Iris pigment epithelial cell (primary cell): ENCODE data around the gene TFIP11.

Source experiments
- DNase-seq: peaks from one replicate; pipeline ENCODE4 v3.0.0-alpha.2; 2011; ENCODE audit warnings: low read depth

TFIP11 gene

DNA sequence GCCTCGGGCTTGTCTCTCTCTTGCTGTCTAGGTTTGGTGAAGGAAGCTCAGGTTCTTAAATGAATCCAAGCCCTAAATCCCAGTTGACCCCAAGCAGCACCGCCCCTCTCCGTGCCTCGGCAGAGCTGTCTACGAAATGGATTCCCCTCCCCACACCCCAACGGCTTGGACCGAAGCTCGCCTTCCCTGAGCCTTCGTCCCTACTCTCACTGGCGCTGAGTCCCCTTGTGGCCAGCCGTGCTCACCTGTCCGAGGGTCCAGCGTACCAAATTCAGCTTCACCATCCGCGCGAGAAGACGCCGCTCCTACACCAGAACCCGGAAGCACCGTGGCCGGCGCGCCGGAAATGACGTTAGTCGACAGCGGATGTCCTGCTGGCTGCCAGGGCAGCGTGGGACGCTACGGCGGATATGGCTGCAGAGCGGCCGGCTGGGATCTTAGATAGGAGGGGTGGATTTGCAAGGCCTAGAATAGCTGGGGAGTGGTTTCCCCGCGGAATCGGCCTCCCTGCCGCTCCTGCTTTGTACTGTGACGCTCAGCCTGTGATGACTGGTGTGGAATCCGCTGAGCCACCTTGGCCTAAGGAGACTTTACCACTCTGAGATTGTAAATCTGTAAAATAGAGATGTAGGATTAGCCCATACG, at the start of gene TFIP11:
Gene TFIP11, minus strand, starts transcription at position 325 of the 645 bp plus-strand sequence. CDS start 2,201 bp downstream, outside the sequence.
- DNase-seq, result peak; percentile 94

DNA sequence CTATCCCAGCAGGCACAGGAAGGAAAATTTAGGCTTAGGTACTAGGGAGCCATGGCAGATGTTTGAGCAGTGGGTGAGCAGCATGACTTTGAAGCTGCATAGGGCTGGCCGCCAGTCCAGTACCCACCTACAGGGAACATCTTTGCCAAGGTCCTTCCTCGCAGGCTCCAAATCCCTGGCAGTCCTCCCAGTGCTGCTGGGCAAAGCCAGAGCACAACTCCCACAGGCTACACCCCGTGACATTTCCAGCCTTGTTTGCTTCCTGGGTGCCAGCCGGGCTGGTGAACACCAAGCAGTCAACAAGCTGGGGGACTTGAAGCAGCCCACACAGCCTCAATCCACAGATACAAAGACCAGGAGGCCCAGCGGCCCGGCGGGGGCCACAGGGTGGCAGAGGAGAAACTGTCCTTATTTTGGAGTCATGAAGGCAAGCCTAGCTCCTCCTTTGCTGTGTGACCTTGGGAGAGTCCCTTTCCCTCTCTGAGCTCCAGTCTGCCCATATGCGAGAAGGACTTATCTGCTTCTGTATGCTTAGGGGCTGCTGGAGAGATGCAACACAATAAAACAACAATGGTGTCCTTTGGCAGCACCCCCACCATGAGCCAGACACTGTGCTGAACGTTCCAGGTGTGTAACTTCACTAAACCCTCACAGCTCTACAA, 49.6 kb upstream of the TFIP11 start:
- no peak for DNase-seq

DNA sequence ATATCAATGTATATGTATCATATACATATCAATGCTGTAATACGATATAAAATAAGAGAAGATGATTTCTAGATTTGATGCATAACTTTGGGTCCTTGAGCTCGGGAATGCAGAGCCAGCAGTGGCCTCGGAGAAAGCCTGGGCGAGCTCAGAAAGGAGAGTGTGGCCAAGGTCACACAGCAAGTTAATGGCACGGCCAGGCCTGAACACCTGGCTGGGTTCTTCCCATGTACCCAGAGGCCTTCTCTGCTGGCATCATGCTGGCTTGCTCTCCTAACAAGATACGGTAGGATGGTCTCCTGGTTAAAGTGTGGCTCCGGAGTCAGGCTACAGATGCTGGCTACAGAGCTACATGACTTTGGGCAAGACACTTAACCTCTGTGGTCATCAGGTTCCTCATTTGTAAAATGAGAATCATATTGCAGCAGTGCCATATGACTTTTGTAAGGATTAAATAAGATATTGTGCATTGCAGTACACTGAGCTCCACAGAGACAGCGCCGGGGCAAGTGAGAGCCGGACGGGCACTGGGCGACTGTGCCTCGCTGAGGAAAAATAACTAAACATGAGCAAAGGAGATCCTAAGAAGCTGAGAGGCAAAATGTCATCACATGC, 47.8 kb upstream of the TFIP11 start:
- no peak for DNase-seq

GRCh38 chr22:26558248-26558895, 46.1 kb upstream of the TFIP11 start:
- peak; percentile 45 for DNase-seq

DNA sequence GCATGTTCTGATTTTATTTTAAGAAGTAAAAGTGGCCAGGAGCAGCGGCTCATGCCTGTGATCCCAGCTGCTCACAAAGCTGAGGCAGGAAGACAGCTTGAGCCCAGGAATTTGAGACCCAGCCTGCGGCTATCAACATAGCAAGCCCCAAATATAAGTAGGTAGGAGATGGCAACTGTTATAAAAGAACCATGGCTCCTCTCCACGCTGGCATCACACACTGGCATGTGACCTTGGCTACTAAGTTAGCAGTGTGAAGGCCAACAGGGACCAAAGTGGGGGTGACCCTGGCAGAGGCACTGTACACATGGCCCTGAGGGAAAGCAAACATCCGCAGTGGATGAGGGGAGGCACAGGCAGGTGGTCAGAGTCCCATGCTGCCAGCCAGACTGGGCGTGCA, 44.6 kb upstream of the TFIP11 start:
- no peak for DNase-seq

GRCh38 chr22:26555478-26555877, 43.2 kb upstream of the TFIP11 start:
- no peak for DNase-seq

- DNase-seq, result no peak
Measured at GRCh38 chr22:26554956-26555355, 42.7 kb upstream of the TFIP11 start.

GRCh38 chr22:26553056-26553752, 40.9 kb upstream of the TFIP11 start:
- peak; percentile 83 for DNase-seq

DNA sequence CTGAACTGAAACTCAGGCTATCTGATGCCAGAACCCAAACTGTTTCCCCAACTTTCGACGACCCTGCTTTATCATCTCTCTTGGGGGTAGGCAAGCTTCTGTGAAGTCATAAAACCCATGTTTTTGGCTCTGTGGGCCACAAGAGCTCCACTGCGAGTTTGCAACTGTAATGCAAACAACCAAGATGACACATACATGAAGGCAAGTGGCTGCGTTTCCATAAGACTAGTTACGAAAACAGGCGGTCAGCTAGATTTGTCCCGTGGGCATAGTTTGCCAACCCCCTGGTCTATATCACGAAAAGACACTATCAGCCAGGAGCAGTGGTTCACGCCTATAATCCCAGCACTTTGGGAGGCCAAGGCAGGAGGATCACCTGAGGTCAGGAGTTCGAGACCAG, 40.2 kb upstream of the TFIP11 start:
- DNase-seq, result no peak

GRCh38 chr22:26551568-26551967, 39.3 kb upstream of the TFIP11 start:
- no peak for DNase-seq

- peak; percentile 65 for DNase-seq
Measured at GRCh38 chr22:26550498-26551033, 38.3 kb upstream of the TFIP11 start.

DNA sequence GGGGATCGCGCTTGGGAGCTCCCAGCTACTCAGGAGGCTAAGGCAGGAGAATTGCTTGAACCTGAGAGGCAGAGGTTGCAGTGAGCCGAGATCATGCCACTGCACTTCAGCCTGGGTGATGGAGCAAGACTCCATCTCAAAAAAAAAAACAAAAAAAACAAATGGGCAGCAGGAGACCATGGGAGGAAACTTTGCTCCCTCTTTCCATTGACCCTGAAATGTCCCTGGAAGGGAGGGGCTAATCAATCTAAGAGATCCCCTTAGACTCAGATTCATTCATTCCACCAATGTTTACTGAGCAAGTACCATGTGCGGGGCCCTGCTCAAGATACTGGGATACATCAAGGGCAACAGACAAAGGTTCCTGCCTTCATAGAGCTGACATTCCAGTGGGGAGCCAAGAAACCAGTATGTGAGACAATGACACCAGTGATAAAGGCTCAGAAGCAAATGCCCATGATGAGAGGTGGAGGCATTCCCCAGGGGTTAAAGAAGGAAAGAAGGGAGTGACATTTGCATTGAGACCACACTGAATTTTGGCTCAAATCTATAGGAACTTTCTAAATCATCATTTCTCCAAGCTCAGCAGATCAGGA, 37.7 kb upstream of the TFIP11 start:
- DNase-seq, result no peak

DNA sequence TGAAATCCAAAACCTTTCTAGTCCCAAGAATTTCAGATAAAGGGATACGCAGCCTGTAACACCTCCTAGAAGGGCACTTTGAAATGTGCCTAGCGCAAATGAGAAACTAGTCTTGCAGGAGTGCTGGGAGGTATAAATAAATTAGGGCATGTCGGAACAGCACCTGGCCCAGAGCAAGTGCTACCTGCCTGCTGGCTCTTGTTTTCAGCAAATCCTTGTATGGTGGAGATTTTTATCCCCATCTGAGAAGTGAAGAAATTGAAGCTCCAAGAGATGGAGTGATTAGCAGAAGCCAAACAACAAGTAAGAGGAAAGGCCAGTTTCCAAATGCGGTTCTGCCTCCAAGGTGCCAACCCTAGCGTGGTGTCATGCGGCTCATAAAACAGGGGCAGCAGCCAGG, 36.7 kb upstream of the TFIP11 start:
- no peak for DNase-seq

- DNase-seq, result no peak
Measured at GRCh38 chr22:26548303-26548702, 36.0 kb upstream of the TFIP11 start.

- no peak for DNase-seq
Measured at GRCh38 chr22:26547837-26548236, 35.6 kb upstream of the TFIP11 start.

- DNase-seq, result no peak
Measured at GRCh38 chr22:26547426-26547825, 35.2 kb upstream of the TFIP11 start.

DNA sequence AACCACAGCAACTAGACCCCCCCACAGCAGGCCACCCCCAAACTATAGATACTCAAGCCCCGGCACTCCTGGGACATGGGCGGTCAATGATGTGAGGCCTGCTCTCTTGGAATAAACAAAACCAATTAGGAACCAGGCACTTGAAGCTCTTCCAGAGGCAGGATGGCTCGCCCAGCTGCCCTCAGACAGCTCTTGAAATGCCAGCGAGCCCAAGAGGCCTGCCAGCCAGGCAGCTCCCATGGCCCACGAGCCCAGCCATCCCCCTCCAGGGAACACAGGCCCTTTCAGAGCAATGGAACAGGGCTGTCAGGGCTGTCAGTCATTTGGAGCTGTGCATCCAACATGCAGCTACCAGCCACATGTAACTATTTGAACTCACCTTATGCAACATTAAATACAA, 34.0 kb upstream of the TFIP11 start:
- DNase-seq, result no peak

- DNase-seq, result no peak
Measured at GRCh38 chr22:26545827-26546226, 33.6 kb upstream of the TFIP11 start.

DNA sequence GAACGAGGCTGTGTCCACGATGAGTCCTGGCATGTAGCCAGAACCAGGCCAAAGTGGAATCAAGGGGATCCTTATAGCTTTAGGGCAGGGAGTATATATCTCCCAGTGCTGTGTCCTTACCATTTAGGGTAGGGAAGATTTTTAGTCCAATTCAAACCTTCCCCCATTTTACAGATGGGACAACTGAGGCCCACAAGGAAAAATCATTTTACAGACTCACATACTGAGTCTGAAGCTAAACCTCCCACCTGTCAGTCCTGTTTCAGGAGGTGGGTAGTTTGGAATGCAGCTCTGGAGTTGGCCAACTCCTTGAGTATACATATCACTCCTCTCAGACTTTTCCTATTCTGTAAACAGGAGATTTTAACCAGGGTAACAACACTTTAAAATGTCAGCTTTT, 33.1 kb upstream of the TFIP11 start:
- DNase-seq, result no peak

DNA sequence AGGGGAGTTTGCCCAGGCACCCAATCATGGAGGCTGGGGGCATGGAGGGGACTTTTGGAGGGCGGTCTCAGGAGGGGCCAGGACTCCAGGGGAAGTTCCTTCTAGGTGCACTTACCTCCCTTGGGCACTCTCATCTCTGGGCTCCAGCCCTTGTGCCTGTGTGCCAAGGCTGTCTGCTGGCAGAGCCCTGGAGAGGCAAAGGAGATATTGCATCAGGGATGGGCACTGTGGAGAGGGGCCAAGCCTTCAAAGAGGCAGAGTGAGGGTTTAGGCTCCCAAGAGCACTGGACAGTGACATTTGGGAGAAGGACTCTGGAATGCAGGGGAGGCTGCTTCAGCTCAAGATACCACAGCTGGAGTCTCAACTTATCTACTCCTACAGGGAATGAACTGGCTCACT, 32.2 kb upstream of the TFIP11 start:
- no peak for DNase-seq

GRCh38 chr22:26542831-26543230, 30.6 kb upstream of the TFIP11 start:
- DNase-seq, result no peak
